Iris pigment epithelial cell (primary cell): Measurements from ENCODE around the gene C11orf16.
A peak's percentile ranks its signal among the peaks of the same experiment; 100 is the strongest.
"Not testable (repeated sequence)": the region's sequence is repeated elsewhere in the genome, so short reads cannot be mapped to it uniquely, and the experiment has no call there.

Experiments used
- DNase-seq: peaks from one replicate; pipeline ENCODE4 v3.0.0-alpha.2; 2011; ENCODE audit warnings: low read depth

Gene C11orf16

DNA sequence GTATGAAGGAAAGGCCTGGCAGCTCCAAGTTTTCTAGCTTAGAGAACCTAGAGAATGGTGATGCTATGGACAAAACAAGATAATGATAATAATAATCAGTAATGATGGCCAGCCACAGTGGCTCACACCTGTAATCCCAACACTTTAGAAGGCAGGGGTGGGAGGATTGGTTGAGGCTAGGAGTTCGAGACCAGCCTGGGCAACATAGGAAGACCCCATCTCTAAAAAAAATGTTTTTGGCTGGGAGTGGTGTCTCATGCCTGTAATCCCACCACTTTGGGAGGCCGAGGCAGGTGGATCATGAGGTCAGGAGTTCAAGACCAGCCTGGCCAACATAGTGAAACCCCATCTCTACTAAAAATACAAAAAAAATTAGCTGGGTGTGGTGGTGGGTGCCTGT lies 3.0 kb upstream of the C11orf16 start:
- DNase-seq, result not testable (repeated sequence)

DNA sequence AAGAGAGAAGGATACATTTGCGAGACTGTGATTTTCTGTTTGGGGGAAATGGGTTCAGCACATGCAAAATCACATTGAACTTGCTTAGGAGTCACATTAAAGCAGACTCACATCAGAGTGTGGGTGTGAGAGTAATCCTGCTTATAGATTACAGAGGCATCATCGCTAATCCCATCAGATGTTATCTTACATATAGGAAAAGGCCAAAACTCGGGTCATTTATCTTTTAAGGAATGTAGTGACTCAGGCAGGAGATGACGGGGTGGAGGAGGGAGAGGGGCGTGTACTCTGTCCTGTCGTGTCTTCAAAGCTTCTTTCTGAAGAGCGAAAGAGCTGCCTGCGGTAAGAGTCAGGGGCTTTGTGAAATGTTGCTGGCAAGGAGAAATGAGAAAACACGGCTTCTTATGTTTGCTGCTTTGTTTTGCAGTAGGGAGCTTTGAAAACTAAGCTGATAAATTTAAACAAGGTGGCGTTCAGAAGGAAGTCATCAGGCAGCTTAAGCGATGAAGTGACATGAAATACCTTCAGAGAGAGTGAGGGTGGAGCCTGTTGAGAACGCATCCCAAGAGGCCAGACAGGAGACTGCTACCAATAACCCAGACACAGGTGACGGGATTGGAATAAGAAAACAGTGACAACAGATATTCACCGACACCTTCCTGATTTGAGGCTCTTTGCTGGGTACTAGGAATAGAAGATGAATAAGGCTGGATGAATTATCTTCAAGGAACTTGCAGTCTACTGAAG lies 2.2 kb upstream of the C11orf16 start:
- DNase-seq, result peak; percentile 91

DNA sequence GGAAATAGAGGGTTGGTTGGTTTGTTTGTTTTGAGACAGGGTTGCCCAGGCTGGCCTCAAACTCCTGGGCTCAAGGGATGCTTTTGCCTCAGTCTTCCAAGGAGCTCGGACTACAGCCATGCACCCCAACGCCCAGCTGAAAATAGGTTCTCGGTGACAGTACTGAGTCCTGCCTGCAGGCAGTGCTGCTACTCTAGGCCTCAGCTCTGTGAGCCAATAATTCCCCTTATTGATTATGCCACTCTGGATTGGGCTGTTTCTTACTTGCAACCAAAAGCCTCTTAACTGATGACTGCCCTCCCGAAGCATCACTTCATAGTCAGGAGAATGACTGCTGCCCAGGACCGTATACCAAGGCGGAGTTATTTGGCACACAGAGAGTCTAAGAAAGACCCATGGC lies 1.2 kb upstream of the C11orf16 start:
- DNase-seq, result no peak

DNA sequence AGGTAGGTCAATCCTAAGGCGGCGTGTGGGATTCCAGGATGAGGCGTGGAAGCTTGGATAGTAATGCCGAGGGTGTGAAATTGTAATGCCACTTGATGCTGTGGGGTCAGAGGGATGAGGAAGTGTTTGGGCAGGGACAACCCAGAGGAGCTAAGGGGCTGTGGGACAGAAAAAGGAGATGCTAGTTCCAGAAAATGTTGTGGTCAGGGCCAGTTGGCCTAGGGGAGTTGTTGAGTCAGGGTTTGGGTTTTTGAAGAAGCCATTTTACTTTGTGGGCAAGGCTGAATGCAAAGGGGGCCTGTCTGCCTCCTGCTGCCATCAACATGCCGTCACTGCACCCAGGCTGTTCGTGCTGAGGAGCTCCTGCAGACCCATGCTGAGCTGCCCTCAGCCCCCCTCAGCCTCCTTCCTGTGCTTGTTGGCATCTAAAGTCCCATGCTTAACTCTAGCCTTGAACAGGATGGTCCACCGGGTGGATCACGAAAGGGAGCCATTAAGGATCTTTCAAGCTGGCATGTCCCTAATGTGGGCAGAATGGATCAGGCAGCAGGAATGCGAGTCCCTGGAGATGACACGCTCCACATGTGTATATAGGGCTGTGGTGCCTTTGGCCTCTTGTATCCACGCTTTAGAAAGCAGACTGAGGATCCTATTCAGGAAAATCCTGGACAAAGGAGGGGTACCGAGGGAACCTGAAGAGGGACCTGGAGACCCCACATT lies 2.1 kb downstream of the C11orf16 start:
- DNase-seq, result no peak

DNA sequence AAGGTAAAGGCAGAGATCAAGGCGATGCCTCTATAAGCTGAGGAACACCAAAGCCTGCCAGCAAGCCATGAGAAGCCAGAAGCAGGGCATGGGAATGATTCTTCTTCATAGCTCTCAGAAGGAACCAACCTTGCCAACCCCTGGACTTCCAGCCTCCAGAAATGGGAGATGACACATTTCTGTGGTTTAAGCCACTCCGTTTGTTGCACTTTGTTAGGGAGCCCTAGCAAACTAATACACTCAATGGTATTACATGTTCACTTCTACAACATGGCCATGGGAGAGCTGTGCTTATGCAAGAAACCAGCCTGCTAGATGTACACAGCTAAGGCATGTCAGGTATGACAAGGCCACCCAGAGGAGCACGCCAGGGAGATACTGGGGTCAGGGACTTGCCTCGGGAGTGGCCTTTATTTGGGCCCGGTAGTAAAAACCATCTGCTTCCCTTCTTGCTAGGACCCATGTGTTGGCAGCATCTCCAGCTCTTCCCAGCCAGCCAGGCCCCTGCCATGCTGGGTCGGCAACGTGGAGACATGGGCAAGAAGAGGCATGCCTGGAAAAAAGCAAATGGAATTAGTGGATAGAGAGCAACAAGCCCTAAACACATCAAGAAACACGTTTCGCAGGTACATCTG lies 3.6 kb downstream of the C11orf16 start:
- DNase-seq, result peak; percentile 30

DNA sequence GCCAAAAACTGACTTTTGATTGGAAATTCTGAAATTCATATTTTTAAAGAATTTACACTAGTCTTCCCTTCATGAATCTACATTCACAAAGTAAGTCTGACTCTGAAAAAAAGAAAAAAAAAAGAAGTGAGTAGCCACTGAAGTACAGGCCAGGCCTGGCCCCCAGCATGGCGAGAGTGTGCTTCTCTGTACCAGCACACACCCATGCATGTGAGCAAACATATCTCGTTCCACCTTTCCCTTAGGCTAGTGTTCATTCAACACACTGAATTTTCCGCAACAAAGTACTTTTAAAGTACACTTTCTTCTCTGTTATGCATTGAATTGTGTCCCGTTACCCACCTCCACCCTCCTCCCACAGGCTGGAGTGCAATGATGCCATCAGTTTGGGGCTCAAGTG lies 4.5 kb downstream of the C11orf16 start:
- no peak for DNase-seq

DNA sequence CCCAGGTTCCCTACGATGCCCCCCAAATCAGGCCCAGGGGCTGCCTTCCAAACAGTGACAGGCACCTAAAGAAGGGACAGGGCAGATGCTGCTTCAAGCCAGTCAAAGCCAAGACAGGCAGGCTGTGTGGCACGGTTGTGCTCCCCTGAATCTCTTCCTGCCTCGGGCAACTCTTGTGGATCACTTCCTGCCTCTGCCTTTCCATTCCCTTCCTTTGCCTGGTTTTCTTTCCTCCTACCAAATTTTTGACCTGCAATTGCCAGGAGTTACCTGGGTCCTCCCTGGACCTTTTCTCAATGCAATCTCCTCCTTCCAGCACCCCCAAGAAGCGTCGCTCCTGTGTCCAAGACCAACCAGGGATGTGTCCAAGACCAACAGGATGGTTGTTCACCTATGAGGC lies 5.5 kb downstream of the C11orf16 start:
- no peak for DNase-seq

DNA sequence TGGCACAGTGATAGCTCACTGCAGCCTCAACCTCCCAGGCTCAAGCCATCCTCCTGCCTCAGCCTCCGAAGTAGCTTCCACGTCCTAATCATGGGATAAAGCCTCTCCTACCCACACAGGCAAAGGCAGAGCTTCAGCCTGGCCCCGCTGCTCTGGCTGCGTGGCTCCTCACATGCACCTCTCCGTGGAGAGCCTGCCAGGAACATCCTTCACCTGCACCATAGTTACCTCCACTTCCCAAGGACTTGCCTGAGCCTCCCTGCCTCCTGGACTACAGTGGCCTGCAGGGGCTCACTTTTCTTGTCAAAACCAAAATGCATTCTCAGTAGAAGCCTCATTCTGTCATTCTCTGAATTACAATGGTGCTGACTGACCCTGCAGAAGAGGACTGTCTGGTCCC lies 6.5 kb downstream of the C11orf16 start:
- DNase-seq, result no peak

DNA sequence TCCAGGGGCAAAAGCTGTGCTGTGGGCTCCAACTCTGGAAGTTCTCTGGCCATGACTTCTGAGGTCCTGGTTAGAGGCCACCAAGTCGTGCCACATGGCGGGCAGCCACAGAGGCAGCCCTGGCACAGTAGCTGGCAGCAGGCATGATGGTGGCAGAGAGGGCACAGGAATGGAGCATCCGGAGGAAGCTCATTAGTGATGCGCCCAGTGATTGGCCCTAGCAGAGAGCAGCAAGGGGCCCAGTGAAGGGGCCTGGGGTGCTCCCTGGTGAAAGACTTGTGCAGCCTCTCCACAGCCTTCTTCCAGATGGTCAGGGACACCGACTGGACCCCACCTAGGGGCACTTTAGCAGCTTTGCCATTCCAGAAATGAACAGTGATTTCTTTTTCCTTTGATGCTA lies 7.0 kb downstream of the C11orf16 start:
- DNase-seq, result no peak

DNA sequence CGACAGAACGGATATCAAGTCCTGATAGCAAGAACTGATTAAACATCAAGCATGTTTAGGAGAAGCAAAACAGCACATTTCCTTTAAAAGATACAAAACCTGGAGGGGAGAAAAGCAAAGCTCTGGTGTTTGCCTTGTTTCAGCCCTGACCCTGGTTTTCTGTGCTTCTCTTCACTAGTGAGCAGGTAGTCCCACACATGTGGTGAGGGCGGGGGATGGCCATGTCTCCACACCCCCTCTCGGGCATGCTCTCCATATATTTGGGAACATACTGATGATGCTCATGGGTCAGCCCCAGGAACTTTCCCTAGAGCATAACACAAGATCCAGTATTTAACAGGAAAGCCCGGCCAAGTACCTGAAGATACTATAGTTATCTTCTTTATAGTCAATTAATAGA lies 10.1 kb downstream of the C11orf16 start:
- DNase-seq, result no peak

DNA sequence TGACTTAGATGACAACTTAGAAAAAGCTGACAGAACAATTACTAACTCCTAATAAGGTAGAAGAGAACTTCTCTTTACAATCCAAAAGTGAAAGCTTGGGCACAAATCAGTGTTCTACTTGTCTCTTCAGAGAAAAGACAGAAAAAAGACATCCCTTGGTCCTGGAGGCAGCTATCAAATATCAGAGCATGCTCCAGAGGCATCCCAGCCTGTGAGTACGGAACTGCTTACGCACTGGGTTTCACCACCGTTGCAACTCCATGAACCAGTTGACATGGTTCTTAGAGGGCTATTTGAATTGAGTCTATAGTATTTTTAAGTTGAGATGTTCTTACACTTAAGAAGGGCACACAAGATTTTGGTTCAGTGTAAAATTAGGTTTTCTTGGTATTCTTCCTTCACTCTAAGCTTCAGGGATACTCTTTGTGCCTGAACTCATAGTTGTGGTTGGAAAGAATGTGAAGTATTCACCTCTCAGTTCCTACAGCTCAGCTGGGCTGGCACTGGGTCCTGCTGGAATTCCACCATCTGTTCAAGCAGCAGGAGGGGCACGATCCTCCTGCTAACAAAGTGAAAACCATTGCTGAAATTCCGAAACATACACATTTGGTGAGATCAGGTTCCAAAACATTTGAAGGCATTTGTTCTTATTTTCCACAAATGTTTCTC lies 15.5 kb downstream of the C11orf16 start:
- peak; percentile 93 for DNase-seq

DNA sequence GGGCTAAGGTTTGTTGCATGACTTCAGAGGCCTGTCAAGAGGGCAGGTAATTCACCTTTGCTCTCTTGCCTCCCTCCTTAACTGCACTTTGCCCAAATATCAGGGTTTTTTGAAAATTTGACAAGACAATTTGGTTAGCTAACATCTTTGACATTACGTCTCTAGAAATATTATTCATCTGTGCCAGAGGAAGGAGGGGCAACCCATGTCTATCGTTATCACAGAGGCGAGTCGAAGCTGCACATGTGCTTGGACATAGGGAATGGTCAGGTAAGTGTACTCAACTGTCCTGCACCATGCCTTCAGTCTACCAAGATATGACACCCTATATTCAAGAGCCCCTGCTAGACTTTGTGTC lies 18.1 kb downstream of the C11orf16 start:
- DNase-seq, result no peak

DNA sequence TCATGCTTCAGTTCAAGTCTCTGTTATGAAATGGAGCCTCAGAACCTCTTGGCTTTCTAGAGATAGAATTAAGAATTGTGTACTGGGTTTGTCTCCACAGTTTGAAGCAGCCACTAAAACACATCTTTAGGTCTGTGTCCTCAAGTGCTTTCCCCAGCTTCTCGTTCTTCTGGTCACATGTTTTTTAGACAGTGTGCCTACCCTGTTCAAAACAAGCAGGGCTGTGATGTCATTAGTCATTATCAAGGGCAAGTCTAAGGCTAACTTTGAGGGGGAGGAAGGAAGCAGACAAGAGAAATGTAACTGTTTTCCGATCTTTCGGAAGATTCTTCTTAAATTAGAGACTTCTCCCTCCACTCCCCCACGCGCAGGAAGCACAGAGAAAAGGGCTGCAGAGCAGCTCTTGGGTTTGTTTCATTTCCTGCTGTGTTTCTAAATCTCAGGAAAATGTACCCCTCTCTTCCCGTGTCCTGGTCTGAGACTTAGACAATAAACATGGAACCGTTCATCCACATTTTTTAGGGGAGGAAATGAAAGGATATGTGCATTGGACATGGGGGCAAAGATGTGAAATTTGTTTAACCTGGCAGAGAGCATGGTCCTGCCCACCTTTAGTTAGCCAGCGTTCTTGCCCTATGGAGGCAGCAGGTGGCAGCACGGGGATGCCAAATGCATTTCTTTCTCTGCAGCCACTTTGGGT lies 18.6 kb downstream of the C11orf16 start:
- DNase-seq, result peak; percentile 79

DNA sequence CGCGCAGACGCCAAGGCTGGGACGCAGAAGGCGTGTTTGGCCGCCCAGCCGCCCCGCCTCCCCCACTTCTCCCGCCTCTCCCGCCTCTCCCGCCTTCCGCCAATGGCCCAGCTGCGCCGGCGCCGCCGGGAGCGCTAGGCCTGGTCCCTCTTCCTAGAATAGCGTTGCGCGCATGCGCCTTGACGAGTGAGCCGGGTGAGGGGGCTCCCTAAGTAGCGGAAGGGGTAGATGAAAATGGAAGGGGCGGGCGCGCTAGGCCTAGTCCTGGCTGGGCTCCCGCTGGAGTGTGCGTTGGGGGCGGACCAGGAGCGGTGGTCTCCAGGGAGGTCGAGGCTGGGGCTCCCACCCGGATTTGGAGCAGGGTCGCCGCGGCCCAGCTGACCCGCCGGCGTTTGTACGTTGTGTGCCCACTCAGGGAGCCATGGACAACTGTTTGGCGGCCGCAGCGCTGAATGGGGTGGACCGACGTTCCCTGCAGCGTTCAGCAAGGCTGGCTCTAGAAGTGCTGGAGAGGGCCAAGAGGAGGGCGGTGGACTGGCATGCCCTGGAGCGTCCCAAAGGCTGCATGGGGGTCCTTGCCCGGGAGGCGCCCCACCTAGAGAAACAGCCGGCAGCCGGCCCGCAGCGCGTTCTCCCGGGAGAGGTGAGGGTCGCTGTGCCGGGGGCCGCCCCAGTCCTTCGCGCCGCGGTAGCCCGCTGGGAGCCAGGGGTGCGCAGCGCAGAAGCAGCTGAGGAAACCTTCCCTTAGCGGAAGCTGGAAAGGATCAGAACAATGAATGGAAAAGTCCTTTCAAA lies 21.5 kb downstream of the C11orf16 start, which contains the start of gene AKIP1:
Gene AKIP1 (plus strand): TSS at position 161 of the 795 bp plus-strand sequence. CDS start 261 bp downstream, at position 422.
- DNase-seq, result peak; percentile 94

DNA sequence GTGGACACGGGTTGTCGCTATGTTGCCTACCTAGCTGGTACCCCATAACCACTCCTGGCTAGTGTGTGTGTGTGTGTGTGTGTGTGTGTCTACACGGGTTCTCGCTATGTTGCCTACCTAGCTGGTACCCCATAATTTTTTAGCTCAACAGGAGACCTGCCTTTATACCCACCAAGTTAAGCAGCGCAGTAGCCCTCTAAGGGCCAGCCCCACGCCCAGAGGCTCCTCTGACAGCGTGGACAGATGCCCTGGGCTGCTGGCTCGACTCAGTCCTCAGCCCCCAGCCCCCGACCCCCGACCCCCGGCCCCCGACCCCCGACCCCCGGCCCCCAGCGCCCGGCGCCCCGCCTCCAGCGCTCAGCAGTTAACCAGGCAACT lies 22.1 kb downstream of the C11orf16 start:
- DNase-seq, result no peak

DNA sequence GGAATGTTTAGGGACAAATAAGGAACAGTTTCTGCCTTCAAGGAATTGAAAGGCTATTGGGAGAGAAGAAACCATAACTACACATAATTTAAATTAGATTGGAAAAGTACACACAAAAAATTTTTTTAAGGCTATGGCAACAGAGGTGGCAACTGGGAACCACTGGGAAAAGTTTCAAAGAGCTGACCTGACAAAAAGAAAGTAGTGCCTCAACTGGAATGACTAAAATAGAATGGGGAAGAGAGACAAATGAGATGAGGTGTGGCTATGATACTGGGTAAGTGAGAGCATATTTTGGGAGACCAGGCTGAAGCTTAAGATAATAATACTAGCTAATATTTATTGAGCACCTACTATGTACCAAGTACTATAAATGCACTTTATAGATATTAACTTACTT lies 24.6 kb downstream of the C11orf16 start:
- DNase-seq, result no peak

DNA sequence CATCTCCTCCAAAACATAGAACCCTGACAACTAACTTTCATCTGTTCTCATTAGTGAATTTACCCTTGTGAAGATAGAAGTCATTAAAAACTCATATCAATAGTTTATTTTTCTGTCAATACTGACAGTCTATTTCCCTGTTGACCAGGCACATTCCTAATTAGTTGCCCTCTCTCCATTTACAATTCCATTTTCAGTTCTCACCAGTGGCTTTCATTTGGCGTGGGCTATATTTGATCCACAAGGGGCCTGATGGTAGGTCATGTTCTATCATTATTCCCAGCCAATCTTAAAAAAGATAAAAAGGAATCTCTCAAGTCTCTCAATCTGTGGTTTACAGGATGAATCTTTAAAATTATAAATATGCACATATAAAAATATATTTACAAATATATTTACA lies 25.6 kb downstream of the C11orf16 start:
- no peak for DNase-seq

DNA sequence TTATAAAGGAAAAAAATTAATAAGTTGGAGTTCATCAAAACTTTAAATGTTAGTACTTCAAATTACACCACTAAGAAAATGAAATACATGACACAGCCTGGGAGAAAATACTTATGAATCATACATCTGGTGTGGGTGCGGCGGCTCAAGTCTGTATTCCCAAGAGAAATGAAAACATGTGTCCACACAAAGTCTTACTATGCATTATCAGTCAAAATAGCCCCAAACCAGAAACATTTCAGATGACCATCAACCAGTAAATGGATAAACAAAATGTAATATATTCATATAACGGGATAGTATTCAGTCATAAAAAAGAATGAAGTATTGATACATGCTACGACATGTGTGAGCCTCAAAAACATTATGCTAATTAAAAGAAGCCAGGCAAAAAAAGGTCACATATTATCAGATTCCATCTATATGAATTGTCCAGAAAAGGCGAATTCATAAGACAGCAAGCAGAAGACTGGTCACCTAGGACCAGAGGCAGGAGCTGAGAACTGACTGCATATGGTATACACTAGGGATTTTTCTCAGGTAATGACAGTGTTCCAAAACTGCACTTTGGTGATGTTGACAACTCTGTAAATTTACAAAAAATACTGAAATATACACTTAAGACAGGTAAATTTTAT lies 27.1 kb downstream of the C11orf16 start:
- peak; percentile 93 for DNase-seq

DNA sequence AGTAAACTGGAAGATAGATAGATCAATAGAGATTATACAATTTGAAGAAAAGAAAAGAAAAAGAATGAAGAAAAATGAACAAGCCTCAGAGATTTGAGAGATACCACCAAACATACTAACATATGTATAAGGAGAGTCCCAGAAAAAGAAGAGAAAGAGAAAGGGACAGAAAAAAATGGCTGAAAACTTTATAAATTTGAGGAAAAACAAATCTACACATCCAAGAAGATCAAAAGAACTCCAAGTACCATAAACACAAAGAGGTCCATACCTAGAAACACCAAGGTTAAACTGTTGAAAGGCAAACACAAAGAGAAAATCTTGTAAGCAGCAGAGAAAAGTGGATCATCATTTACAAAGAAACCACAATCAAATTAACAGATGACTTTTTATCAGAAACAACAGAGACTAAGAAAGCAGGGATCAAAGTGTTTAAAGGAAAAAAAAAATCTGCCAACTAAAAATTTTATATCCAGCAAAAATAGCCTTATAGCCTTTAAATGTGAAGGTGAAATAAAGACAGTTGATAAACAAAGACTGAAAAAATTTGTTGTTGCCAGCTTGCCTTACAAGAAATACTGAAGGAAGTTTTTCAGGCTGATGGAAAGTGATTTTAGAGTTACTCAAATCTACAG lies 33.5 kb downstream of the C11orf16 start:
- no peak for DNase-seq

DNA sequence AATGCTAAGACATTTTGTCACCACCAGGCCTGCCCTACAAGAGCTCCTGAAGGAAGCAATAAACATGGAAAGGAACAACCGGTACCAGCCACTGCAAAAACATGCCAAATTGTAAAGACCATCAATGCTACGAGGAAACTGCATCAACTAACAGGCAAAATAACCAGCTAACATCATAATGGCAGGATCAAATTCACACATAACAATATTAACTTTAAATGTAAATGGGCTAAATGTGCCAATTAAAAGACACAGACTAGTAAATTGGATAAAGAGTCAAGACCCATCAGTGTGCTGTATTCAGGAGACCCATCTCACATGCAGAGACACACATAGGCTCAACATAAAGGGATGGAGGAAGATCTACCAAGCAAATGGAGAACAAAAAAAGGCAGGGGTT lies 41.6 kb downstream of the C11orf16 start:
- not testable (repeated sequence) for DNase-seq
